HUES6 (cell line): ENCODE measurements around the gene GOLGA8S.
"Not testable (repeated sequence)": the region's sequence is repeated elsewhere in the genome, so short reads cannot be mapped to it uniquely, and the experiment has no call there.

ENCODE experiments used
- H3K27ac ChIP-seq: 2 replicates; pipeline ENCODE4 v1.7.0; 2013; ENCODE audit warnings: low read depth, mild to moderate bottlenecking, low read length, inconsistent platforms
- H3K27me3 ChIP-seq: 2 replicates; pipeline ENCODE4 v1.6.1; 2013; ENCODE audit warnings: low read length; ENCODE audit not compliant: control insufficient read depth, insufficient read depth
- H3K36me3 ChIP-seq: 2 replicates; pipeline ENCODE4 v1.6.1; 2013; ENCODE audit warnings: low read length; ENCODE audit not compliant: control insufficient read depth, insufficient read depth
- H3K4me1 ChIP-seq: 2 replicates; pipeline ENCODE4 v1.6.1; 2013; ENCODE audit warnings: low read length; ENCODE audit not compliant: control insufficient read depth, insufficient read depth
- H3K4me3 ChIP-seq: 2 replicates; pipeline ENCODE4 v1.5.1; 2013; ENCODE audit warnings: low read depth, low read length
- H3K9ac ChIP-seq: one replicate; pipeline ENCODE4 v1.6.1; 2013; ENCODE audit warnings: mild to moderate bottlenecking, low read length
- H3K9me3 ChIP-seq: 2 replicates; pipeline ENCODE4 v1.6.1; 2013; ENCODE audit warnings: low read depth, low read length; ENCODE audit not compliant: control insufficient read depth, insufficient read depth

Gene GOLGA8S

GRCh38 chr15:23354448-23354847, at the start of gene GOLGA8S:
Gene GOLGA8S, plus strand, starts transcription at chr15:23354748. Its CDS starts 62 bp downstream, at chr15:23354810.
- H3K9ac ChIP-seq, H3K9me3 ChIP-seq, H3K27ac ChIP-seq, H3K4me3 ChIP-seq, H3K27me3 ChIP-seq, H3K4me1 ChIP-seq, H3K36me3 ChIP-seq: not testable (repeated sequence)

DNA sequence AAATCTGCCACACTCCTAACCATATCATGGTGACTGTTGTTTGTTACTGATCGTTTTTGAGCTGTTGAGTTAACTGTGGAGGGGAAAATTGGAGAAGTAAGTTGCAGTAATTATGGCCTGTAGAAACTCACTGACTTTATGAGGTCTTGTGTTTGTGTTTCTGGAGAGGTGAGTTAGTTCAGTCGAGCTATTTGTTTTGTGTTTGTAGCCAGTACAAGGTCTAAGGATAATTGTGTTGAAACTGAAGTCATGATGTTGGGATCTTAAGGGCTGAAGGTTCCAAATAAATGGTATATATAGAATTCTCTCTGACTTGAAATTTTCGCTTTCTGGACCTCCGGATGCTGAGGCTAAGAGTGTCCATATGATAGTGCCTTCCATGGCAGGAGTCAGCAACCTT, 49.7 kb upstream of the GOLGA8S start:
- H3K9me3 ChIP-seq, H3K4me1 ChIP-seq, H3K27ac ChIP-seq, H3K27me3 ChIP-seq, H3K4me3 ChIP-seq, H3K36me3 ChIP-seq, H3K9ac ChIP-seq: not testable (repeated sequence)

GRCh38 chr15:23305921-23306320, 48.6 kb upstream of the GOLGA8S start:
- H3K4me1 ChIP-seq, H3K4me3 ChIP-seq, H3K27me3 ChIP-seq, H3K9me3 ChIP-seq, H3K9ac ChIP-seq, H3K36me3 ChIP-seq, H3K27ac ChIP-seq: not testable (repeated sequence)

GRCh38 chr15:23311233-23311632, 43.3 kb upstream of the GOLGA8S start:
- not testable (repeated sequence) for H3K27ac ChIP-seq, H3K4me1 ChIP-seq, H3K4me3 ChIP-seq, H3K36me3 ChIP-seq, H3K9ac ChIP-seq, H3K27me3 ChIP-seq, H3K9me3 ChIP-seq

DNA sequence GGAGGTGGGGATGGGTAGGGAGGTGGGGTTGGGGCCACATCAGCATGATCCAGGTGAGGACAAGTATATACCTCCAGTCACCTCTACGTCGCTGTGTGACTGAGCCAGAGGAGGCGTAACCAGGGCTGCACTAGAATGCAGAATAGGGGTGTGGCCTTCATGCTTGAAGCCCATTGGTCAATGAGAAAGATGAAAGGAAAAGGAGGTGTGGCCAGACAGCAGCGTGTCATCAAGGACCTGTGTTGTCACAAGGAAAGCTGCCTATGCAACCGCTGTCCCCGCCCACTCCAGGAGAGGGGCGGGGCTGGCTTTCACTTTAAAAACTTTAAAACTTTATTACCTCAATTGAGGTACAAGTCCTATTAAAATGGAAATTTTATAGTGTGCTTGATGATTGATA, 20.5 kb upstream of the GOLGA8S start, which contains the start of gene GOLGA6L26:
TSS of gene GOLGA6L26 (minus strand) at position 101 of the 400 bp plus-strand sequence. CDS start at position 40, 61 bp downstream.
- H3K27ac ChIP-seq, H3K9ac ChIP-seq, H3K4me3 ChIP-seq, H3K27me3 ChIP-seq, H3K36me3 ChIP-seq, H3K4me1 ChIP-seq, H3K9me3 ChIP-seq: not testable (repeated sequence)

DNA sequence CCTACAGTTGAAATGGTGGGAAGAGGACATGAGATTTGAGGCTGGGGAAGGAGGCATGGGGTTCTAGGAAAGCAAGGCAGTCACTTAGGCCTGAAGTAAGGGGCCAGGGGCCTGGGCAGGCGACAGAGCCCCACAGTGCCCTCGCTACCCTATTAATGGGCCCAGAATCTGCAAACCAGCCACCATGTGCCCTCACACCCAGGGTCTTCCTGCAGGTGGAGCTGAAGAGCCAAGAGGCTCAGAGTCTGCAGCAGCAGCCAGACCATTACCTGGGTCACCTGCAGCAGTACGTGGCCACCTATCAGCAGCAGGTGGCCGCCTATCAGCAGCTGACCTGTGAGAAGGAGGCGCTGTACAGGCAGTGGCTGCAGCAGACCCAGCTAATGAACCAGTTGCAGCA, 8.1 kb downstream of the GOLGA8S start:
- H3K9ac ChIP-seq, H3K27ac ChIP-seq, H3K36me3 ChIP-seq, H3K9me3 ChIP-seq, H3K4me1 ChIP-seq, H3K4me3 ChIP-seq, H3K27me3 ChIP-seq: not testable (repeated sequence)

- H3K9me3 ChIP-seq, H3K27ac ChIP-seq, H3K4me3 ChIP-seq, H3K9ac ChIP-seq, H3K36me3 ChIP-seq, H3K4me1 ChIP-seq, H3K27me3 ChIP-seq: not testable (repeated sequence)
Measured at GRCh38 chr15:23364261-23364660, 9.7 kb downstream of the GOLGA8S start.

GRCh38 chr15:23370578-23370977, 16.0 kb downstream of the GOLGA8S start:
- no peak overlapping the region for H3K4me3 ChIP-seq
- no peaks in the 10 kb centered on the region for H3K27me3 ChIP-seq
- no peaks in the 10 kb centered on the region for H3K36me3 ChIP-seq
- H3K4me1 ChIP-seq = peaks cover 5% of the 10 kb centered on the region; the same call in 1 of the 2 replicates
- no peaks in the 10 kb centered on the region for H3K9me3 ChIP-seq
- no peak overlapping the region for H3K9ac ChIP-seq
- H3K27ac ChIP-seq = no peak overlapping the region

- H3K27ac ChIP-seq, H3K4me3 ChIP-seq, H3K9ac ChIP-seq, H3K4me1 ChIP-seq, H3K9me3 ChIP-seq, H3K27me3 ChIP-seq, H3K36me3 ChIP-seq: not testable (repeated sequence)
Measured at GRCh38 chr15:23371134-23371533, 16.6 kb downstream of the GOLGA8S start.

DNA sequence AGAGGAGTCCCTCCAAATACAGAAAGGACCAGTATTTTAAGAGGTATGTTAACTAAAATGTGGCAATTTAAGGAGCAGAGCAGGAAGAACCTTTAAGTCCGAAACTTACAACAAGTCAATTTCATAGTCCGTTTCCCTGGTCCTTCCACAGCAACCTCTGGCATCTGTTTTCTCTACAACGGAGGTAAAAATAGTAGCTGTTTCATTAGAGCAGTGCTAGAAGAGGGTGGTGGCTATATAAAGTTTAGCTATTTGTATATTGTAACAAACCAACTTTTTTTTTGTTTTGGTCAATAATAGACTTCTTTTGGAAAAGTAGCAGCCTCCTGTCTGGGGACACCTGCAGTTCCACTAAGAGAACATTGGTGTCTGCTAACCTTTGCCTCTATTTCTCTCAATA, 17.3 kb downstream of the GOLGA8S start:
- H3K27ac ChIP-seq, H3K36me3 ChIP-seq, H3K4me3 ChIP-seq, H3K9ac ChIP-seq, H3K27me3 ChIP-seq, H3K9me3 ChIP-seq, H3K4me1 ChIP-seq: not testable (repeated sequence)

- H3K4me3 ChIP-seq = no peak overlapping the region
- peak overlapping the region; percentile 66 for H3K9ac ChIP-seq
- H3K27me3 ChIP-seq = no peaks in the 10 kb centered on the region
- no peaks in the 10 kb centered on the region; the same call in 1 of the 2 replicates for H3K9me3 ChIP-seq
- peak overlapping the region; percentile 62; the same call in 1 of the 2 replicates for H3K27ac ChIP-seq
- H3K36me3 ChIP-seq = no peaks in the 10 kb centered on the region
- H3K4me1 ChIP-seq = peaks cover 5% of the 10 kb centered on the region; the same call in 1 of the 2 replicates
Measured at GRCh38 chr15:23372284-23372683, 17.7 kb downstream of the GOLGA8S start.
